Measurements from ENCODE around the gene RNF207.

The RNF207 gene

DNA sequence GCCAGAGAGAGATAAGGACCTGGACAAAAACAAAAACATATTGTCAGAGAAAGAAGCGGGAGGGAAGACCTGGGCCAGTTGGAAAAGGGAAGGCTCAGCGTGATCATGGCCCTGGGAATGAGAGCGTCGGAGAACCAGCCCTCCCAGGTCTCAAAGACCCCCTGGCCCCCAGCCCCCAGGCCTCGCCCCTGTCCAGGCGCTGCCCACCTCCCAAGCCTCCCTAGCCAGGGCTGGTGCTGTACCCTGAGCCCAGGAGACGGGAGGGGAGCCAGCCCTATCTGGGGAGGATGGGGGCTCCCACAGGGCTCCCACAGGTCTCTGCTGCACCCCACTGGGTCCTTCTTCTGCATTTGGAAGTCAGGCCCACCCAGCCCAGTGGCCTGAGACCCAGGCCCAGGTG is 40.9 kb upstream of the RNF207 start:
- H2AK5ac ChIP-seq (ENCODE audit: low read depth, low read length), result no peak overlapping the region
- no peak overlapping the region for H2BK5ac ChIP-seq (ENCODE audit: low read length)
- H3K23ac ChIP-seq (ENCODE audit: low read depth, low read length, poor library complexity), result peak overlapping the region; percentile 2
- no peak overlapping the region for H2BK15ac ChIP-seq (ENCODE audit: low read length)
- no peaks in the 10 kb centered on the region for H3K36me3 ChIP-seq (replicated peaks in 1 of 2; ENCODE audit: control insufficient read depth in 2 of 2, insufficient read depth in 2 of 2, low read length in 2 of 2)
- H3K4me2 ChIP-seq (ENCODE audit: insufficient read depth, low read length, poor library complexity, severe bottlenecking), result no peak overlapping the region
- no peak overlapping the region for H3K4me3 ChIP-seq (ENCODE audit: low read length in 2 of 2)
- H3K27me3 ChIP-seq (ENCODE audit: control insufficient read depth in 3 of 3, insufficient read depth in 3 of 3, low read depth in 1 of 3, low read length in 3 of 3), result peaks cover 0 to 87% (median 2%) of the 10 kb centered on the region in 3 experiments
- H3K9ac ChIP-seq (ENCODE audit: low read depth, low read length, poor library complexity), result no peak overlapping the region
- no peak overlapping the region for H2BK120ac ChIP-seq (ENCODE audit: low read depth, low read length)
- H3K18ac ChIP-seq (ENCODE audit: low read length), result no peak overlapping the region
- no peak overlapping the region for H4K8ac ChIP-seq (ENCODE audit: low read depth, low read length)
- H4K91ac ChIP-seq (ENCODE audit: low read depth, low read length, poor library complexity), result no peak overlapping the region
- no peak for DNase-seq (ENCODE audit: low spot score)
- H3K27ac ChIP-seq (replicated peaks; ENCODE audit: low read length), result no peak overlapping the region
- WGBS, 2 donors (ENCODE audit: extremely low coverage in 2 of 2, insufficient read length in 2 of 2, insufficient replicate concordance in 1 of 2), result no CpG with 5 or more reads among the region's 7 CpGs
- H3K79me1 ChIP-seq (ENCODE audit: low read depth, low read length), result no peaks in the 10 kb centered on the region
- H3K9me3 ChIP-seq (replicated peaks in 1 of 2; ENCODE audit: control insufficient read depth in 2 of 2, insufficient read depth in 1 of 2, low read depth in 1 of 2, low read length in 2 of 2), result no peaks in the 10 kb centered on the region
- no peak overlapping the region for H2BK12ac ChIP-seq (ENCODE audit: low read length)
- no peak overlapping the region for H3K4ac ChIP-seq (ENCODE audit: low read length)
- no peak overlapping the region for H2AFZ ChIP-seq (ENCODE audit: low read length)
- no peak overlapping the region for H3K14ac ChIP-seq (ENCODE audit: low read length)
- H3K4me1 ChIP-seq (ENCODE audit: control insufficient read depth in 2 of 2, insufficient read depth in 1 of 2, low read depth in 1 of 2, low read length in 2 of 2), result no peaks in the 10 kb centered on the region

DNA sequence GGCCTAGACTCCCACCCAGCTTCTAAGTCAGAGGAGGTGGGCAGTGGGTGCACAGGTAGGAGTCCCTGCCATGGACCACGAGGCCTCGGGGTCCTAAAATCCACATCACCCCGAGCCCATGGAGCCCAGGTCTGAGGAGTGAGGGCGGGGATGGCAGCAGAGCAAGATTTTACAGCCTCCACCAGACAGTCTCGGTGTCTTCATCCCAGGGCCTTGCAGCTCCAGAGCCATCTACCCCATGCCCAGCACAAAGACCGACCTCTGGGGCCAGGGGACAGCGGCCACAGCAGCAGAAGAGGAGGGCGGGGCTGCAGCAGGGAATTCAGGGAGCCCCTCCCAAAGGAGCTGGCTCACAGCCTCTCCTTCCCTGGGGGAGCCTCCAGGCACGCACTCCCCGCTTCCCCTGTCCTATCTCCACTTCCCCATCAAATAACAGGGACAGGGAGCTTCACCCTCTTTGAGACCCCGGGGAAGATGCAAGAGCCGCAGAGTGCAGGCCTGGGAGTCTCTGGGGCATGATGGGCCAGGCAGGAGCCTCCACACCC is 40.4 kb upstream of the RNF207 start:
- Histone ChIP-seq H3K27ac (replicated peaks; ENCODE audit: low read length) (no peak overlapping the region), H3K14ac (ENCODE audit: low read length) (no peak overlapping the region), H3K9me3 (replicated peaks in 1 of 2; ENCODE audit: control insufficient read depth in 2 of 2, insufficient read depth in 1 of 2, low read depth in 1 of 2, low read length in 2 of 2) (no peaks in the 10 kb centered on the region), H3K4me1 (ENCODE audit: control insufficient read depth in 2 of 2, insufficient read depth in 1 of 2, low read depth in 1 of 2, low read length in 2 of 2) (no peaks in the 10 kb centered on the region), H3K4ac (ENCODE audit: low read length) (no peak overlapping the region), H3K4me3 (ENCODE audit: low read length in 2 of 2) (no peak overlapping the region), H2BK5ac (ENCODE audit: low read length) (no peak overlapping the region), H3K4me2 (ENCODE audit: insufficient read depth, low read length, poor library complexity, severe bottlenecking) (no peak overlapping the region), H2BK15ac (ENCODE audit: low read length) (no peak overlapping the region), H4K8ac (ENCODE audit: low read depth, low read length) (no peak overlapping the region), H2AK5ac (ENCODE audit: low read depth, low read length) (peak overlapping the region; percentile 88), H2BK12ac (ENCODE audit: low read length) (no peak overlapping the region), H3K79me1 (ENCODE audit: low read depth, low read length) (no peaks in the 10 kb centered on the region), H3K36me3 (replicated peaks in 1 of 2; ENCODE audit: control insufficient read depth in 2 of 2, insufficient read depth in 2 of 2, low read length in 2 of 2) (no peaks in the 10 kb centered on the region), H2AFZ (ENCODE audit: low read length) (no peak overlapping the region), H3K27me3 (ENCODE audit: control insufficient read depth in 3 of 3, insufficient read depth in 3 of 3, low read depth in 1 of 3, low read length in 3 of 3) (peaks cover 0 to 86% (median 2%) of the 10 kb centered on the region in 3 experiments), H3K18ac (ENCODE audit: low read length) (peak overlapping the region; percentile 57), H3K23ac (ENCODE audit: low read depth, low read length, poor library complexity) (peak overlapping the region; percentile 2), H2BK120ac (ENCODE audit: low read depth, low read length) (no peak overlapping the region), H3K9ac (ENCODE audit: low read depth, low read length, poor library complexity) (no peak overlapping the region), H4K91ac (ENCODE audit: low read depth, low read length, poor library complexity) (no peak overlapping the region)
- no CpG with 5 or more reads among the region's 12 CpGs for WGBS, 2 donors (ENCODE audit: extremely low coverage in 2 of 2, insufficient read length in 2 of 2, insufficient replicate concordance in 1 of 2)
- no peak for DNase-seq (ENCODE audit: low spot score)

GRCh38 chr1:6166221-6166620 is 39.7 kb upstream of the RNF207 start:
- no peaks in the 10 kb centered on the region for H3K9me3 ChIP-seq (replicated peaks in 1 of 2; ENCODE audit: control insufficient read depth in 2 of 2, insufficient read depth in 1 of 2, low read depth in 1 of 2, low read length in 2 of 2)
- no peak overlapping the region for H3K23ac ChIP-seq (ENCODE audit: low read depth, low read length, poor library complexity)
- WGBS, 2 donors (ENCODE audit: extremely low coverage in 2 of 2, insufficient read length in 2 of 2, insufficient replicate concordance in 1 of 2), result no CpG with 5 or more reads among the region's 10 CpGs
- H3K36me3 ChIP-seq (replicated peaks in 1 of 2; ENCODE audit: control insufficient read depth in 2 of 2, insufficient read depth in 2 of 2, low read length in 2 of 2), result no peaks in the 10 kb centered on the region
- H2BK15ac ChIP-seq (ENCODE audit: low read length), result no peak overlapping the region
- H3K4me3 ChIP-seq (ENCODE audit: low read length in 2 of 2), result no peak overlapping the region
- DNase-seq (ENCODE audit: low spot score), result no peak
- H2BK5ac ChIP-seq (ENCODE audit: low read length), result no peak overlapping the region
- H2BK12ac ChIP-seq (ENCODE audit: low read length), result no peak overlapping the region
- no peak overlapping the region for H3K4ac ChIP-seq (ENCODE audit: low read length)
- no peak overlapping the region for H2BK120ac ChIP-seq (ENCODE audit: low read depth, low read length)
- H3K79me1 ChIP-seq (ENCODE audit: low read depth, low read length), result no peaks in the 10 kb centered on the region
- no peak overlapping the region for H3K9ac ChIP-seq (ENCODE audit: low read depth, low read length, poor library complexity)
- no peak overlapping the region for H3K14ac ChIP-seq (ENCODE audit: low read length)
- H3K27ac ChIP-seq (replicated peaks; ENCODE audit: low read length), result no peak overlapping the region
- no peak overlapping the region for H4K8ac ChIP-seq (ENCODE audit: low read depth, low read length)
- H2AK5ac ChIP-seq (ENCODE audit: low read depth, low read length), result peak overlapping the region; percentile 88
- H3K18ac ChIP-seq (ENCODE audit: low read length), result no peak overlapping the region
- H3K4me2 ChIP-seq (ENCODE audit: insufficient read depth, low read length, poor library complexity, severe bottlenecking), result no peak overlapping the region
- peaks cover 0 to 87% (median 2%) of the 10 kb centered on the region in 3 experiments for H3K27me3 ChIP-seq (ENCODE audit: control insufficient read depth in 3 of 3, insufficient read depth in 3 of 3, low read depth in 1 of 3, low read length in 3 of 3)
- H2AFZ ChIP-seq (ENCODE audit: low read length), result no peak overlapping the region
- H3K4me1 ChIP-seq (ENCODE audit: control insufficient read depth in 2 of 2, insufficient read depth in 1 of 2, low read depth in 1 of 2, low read length in 2 of 2), result no peaks in the 10 kb centered on the region
- no peak overlapping the region for H4K91ac ChIP-seq (ENCODE audit: low read depth, low read length, poor library complexity)

DNA sequence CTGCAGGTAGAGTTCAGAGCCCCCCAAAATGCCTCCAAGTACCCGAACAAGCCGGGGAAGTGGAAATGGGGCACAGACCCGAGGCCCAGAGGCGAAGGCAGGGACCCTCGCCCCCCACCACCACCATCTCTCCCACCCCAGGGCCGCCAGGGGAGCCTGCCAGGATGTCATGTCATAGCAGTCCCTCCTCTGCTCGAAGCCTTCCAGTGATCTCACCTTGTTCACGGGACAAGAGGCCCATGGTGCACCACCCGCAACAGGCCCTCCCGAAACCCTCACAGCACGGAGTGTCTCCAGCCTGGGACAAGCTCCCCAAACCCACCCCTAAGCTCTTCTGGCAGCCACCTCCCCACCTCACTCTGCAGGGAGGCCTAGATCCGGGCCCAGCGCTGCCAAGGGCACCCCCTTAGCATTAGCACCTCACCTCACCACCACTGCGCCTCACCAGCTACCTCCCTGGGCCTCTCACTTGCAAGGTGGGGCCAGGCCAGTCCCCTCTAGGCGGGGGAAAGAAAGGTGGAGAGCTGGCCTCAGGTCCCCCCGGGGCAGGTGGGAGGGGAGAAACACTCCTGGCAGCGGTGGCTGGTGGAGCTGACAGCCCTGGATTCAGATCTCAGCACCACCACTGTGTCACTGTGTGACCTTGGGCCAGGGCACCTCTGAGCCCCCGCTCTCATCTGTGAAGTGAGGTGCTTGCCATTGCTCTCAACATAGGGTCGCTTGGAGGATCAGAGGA is 39.1 kb upstream of the RNF207 start:
- no peak overlapping the region for H2BK15ac ChIP-seq (ENCODE audit: low read length)

More for the DNA sequence above, 39.1 kb upstream of the RNF207 start:
- no peaks in the 10 kb centered on the region for H3K9me3 ChIP-seq (replicated peaks in 1 of 2; ENCODE audit: control insufficient read depth in 2 of 2, insufficient read depth in 1 of 2, low read depth in 1 of 2, low read length in 2 of 2)
- H3K9ac ChIP-seq (ENCODE audit: low read depth, low read length, poor library complexity), result no peak overlapping the region
- H4K8ac ChIP-seq (ENCODE audit: low read depth, low read length), result no peak overlapping the region
- no peak overlapping the region for H2BK5ac ChIP-seq (ENCODE audit: low read length)
- no peak overlapping the region for H3K18ac ChIP-seq (ENCODE audit: low read length)
- H2AFZ ChIP-seq (ENCODE audit: low read length), result no peak overlapping the region
- H3K36me3 ChIP-seq (replicated peaks in 1 of 2; ENCODE audit: control insufficient read depth in 2 of 2, insufficient read depth in 2 of 2, low read length in 2 of 2), result no peaks in the 10 kb centered on the region
- H3K4me3 ChIP-seq (ENCODE audit: low read length in 2 of 2), result no peak overlapping the region
- no peak overlapping the region for H3K14ac ChIP-seq (ENCODE audit: low read length)
- no peak overlapping the region for H2BK12ac ChIP-seq (ENCODE audit: low read length)
- no peak overlapping the region for H2BK120ac ChIP-seq (ENCODE audit: low read depth, low read length)
- H3K27me3 ChIP-seq (ENCODE audit: control insufficient read depth in 3 of 3, insufficient read depth in 3 of 3, low read depth in 1 of 3, low read length in 3 of 3), result peaks cover 0 to 87% (median 2%) of the 10 kb centered on the region in 3 experiments
- WGBS, 2 donors (ENCODE audit: extremely low coverage in 2 of 2, insufficient read length in 2 of 2, insufficient replicate concordance in 1 of 2), result no CpG with 5 or more reads among the region's 19 CpGs
- no peak overlapping the region for H3K4ac ChIP-seq (ENCODE audit: low read length)
- H4K91ac ChIP-seq (ENCODE audit: low read depth, low read length, poor library complexity), result no peak overlapping the region
- H3K23ac ChIP-seq (ENCODE audit: low read depth, low read length, poor library complexity), result no peak overlapping the region
- no peak overlapping the region for H3K4me2 ChIP-seq (ENCODE audit: insufficient read depth, low read length, poor library complexity, severe bottlenecking)
- no peak overlapping the region for H2AK5ac ChIP-seq (ENCODE audit: low read depth, low read length)
- no peak overlapping the region for H3K27ac ChIP-seq (replicated peaks; ENCODE audit: low read length)
- no peaks in the 10 kb centered on the region for H3K79me1 ChIP-seq (ENCODE audit: low read depth, low read length)
- no peak for DNase-seq (ENCODE audit: low spot score)
- H3K4me1 ChIP-seq (ENCODE audit: control insufficient read depth in 2 of 2, insufficient read depth in 1 of 2, low read depth in 1 of 2, low read length in 2 of 2), result no peaks in the 10 kb centered on the region

All from neuronal stem cell (in vitro differentiated cells).